Small intestine (tissue), 16 donors: ENCODE data around the gene OR4P4. TPM values are rescaled to one million over a fixed set of nuclear protein-coding genes. Genes with fewer than 3 reads are reported as not detected.

Experiments
- DNase-seq, 2 donors: peaks; one replicate each; pipeline versions ENCODE4 v3.0.0 to v3.0.0-alpha.2; 2013
- FAIRE-seq: peaks from 2 replicates; lab custom pipeline; 2012; peaks lifted over from hg19 to GRCh38; lab: Jason Lieb, UNC
- H3K27ac ChIP-seq, 3 donors: one replicate each; pipeline ENCODE4 v1.5.1; 2013; ENCODE audit warnings: low read length in 2 of 3, mild to moderate bottlenecking in 2 of 3, control low read depth in 1 of 3, inconsistent platforms in 1 of 3, low read depth in 1 of 3, moderate library complexity in 1 of 3
- H3K27me3 ChIP-seq, 3 donors: one replicate each; pipeline ENCODE4 v1.6.1; 2013; ENCODE audit warnings: low read length in 3 of 3, inconsistent platforms in 1 of 3; ENCODE audit not compliant: control insufficient read depth in 3 of 3, insufficient read depth in 3 of 3
- H3K36me3 ChIP-seq, 3 donors: one replicate each; pipeline ENCODE4 v1.6.1; 2013; ENCODE audit warnings: low read length in 3 of 3, inconsistent platforms in 1 of 3, low read depth in 1 of 3, mild to moderate bottlenecking in 1 of 3, moderate library complexity in 1 of 3; ENCODE audit not compliant: control insufficient read depth in 3 of 3, insufficient read depth in 2 of 3
- H3K4me1 ChIP-seq, 3 donors: one replicate each; pipeline ENCODE4 v1.6.1; 2013; ENCODE audit warnings: low read length in 2 of 3, inconsistent platforms in 1 of 3, low read depth in 1 of 3, mild to moderate bottlenecking in 1 of 3, moderate library complexity in 1 of 3; ENCODE audit not compliant: control insufficient read depth in 3 of 3, insufficient read depth in 2 of 3
- H3K4me3 ChIP-seq, 3 donors: one replicate each; pipeline ENCODE4 v1.5.1; 2013; ENCODE audit warnings: low read length in 3 of 3, control low read depth in 1 of 3, inconsistent platforms in 1 of 3, low read depth in 1 of 3, mild to moderate bottlenecking in 1 of 3, moderate library complexity in 1 of 3
- H3K9me3 ChIP-seq, 2 donors: one replicate each; pipeline ENCODE4 v1.6.1; 2013; ENCODE audit warnings: low read depth in 1 of 2, low read length in 1 of 2; ENCODE audit not compliant: control insufficient read depth in 2 of 2, insufficient read depth in 1 of 2
- WGBS, 3 donors: extraction: QIAGEN DNeasy Blood & Tissue Kit; methylation state at CpG; one replicate each; pipeline ENCODE4 v1.1.7; 2013; 5-methylcytosine and 5-hydroxymethylcytosine counted together
- long read RNA-seq, 10 donors: transcript quantifications; one replicate each; lab custom pipeline, GENCODE V29; 2026
- polyA plus RNA-seq, 4 donors: library from polyadenylated mRNA; stranded (reverse) in 3 of 4; unstranded in 1 of 4; fragments of 200-250 nt in 3 of 4; fragments of 120-200 nt in 1 of 4; gene quantifications; one replicate each; pipeline versions ENCODE4 v1.2.1 to v1.2.3, GENCODE V29; 2013
- donor health status: healthy with polysubstance abuse.
- donor health status: control.
- donor health status: control.
- donor health status: Bipolar disorder and iron deficiency.
- donor health status: healthy.

The OR4P4 gene
- not detected for polyA plus RNA-seq
- long read RNA-seq, donor 1 = 0 reads
- long read RNA-seq, donor 2 = 0 reads
- long read RNA-seq, donor 3 = 0 reads
- long read RNA-seq, donor 4 = 0 reads
- long read RNA-seq, donor 5 = 0 reads
- long read RNA-seq, donor 6 = 0 reads
- long read RNA-seq, donor 7 = 0 reads
- long read RNA-seq, donor 8 = 0 reads
- long read RNA-seq, donor 9 = 0 reads
- long read RNA-seq, donor 10 = 0 reads

DNA sequence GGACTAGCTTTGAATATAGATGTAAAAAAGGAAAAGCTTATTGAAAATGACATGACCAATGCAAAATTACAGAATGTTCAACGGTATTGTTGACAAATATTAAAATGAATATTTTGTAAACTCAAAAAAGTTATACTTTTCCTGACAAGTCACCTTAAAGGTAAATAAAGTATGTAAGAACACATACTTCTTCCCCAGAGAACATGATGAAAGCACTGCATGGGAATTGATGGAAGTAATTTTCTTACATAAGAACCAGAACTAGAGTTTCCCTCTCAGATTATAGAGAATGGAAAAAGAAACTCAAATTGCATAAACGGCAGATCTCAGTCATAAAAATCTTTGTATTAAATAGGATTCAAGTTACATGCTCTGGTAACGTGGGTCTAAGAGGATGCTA lies at the start of gene OR4P4:
Gene OR4P4, plus strand, starts transcription at position 301 of the 400 bp plus-strand sequence.
- Histone ChIP-seq H3K4me3 (no peak within 1 kb of the TSS), H3K4me1 (no peaks in the 10 kb centered on the region), H3K9me3 (no peaks in the 10 kb centered on the region), H3K36me3 (no peaks in the 10 kb centered on the region), H3K27me3 (no peaks in the 10 kb centered on the region), H3K27ac (no peak within 1 kb of the TSS)
- FAIRE-seq (no peak), DNase-seq (no peak)
- 38 to 47% (median 42%) methylated on average over 3 of the region's 3 CpGs for WGBS, 3 donors

DNA sequence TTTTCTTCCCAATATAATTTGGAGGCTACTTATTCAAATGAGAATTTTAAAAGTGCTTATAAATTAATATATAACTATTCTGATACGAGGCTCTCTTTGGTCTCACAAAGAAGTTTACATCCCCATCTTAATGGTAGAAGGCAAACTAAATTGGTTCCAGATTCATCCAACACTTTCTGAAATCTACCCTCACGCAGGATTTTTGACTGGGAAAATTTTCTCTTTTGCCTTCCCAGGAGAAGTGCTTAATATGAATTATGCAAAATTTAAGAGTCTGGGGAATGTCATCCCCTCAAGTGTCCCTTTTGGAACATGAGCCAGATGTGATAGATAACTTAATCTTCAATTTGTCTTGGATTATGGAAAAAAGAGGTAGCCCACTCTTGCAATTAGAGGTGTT lies 27.4 kb upstream of the OR4P4 start, which contains the start of gene OR4C11:
Gene OR4C11, minus strand, starts transcription at position 101 of the 400 bp plus-strand sequence. CDS start 3,272 bp downstream, outside the sequence.
- FAIRE-seq (no peak), DNase-seq (no peak)
- H3K4me3 ChIP-seq = no peak within 1 kb of the TSS
- no peaks in the 10 kb centered on the region for H3K4me1 ChIP-seq
- 35 to 54% (median 52%) methylated on average over 2 of the region's 2 CpGs for WGBS, 3 donors
- peaks cover 0 to 2% of the 10 kb centered on the region in 2 donors for H3K9me3 ChIP-seq
- no peaks in the 10 kb centered on the region for H3K27me3 ChIP-seq
- no peak within 1 kb of the TSS for H3K27ac ChIP-seq
- no peaks in the 10 kb centered on the region for H3K36me3 ChIP-seq

DNA sequence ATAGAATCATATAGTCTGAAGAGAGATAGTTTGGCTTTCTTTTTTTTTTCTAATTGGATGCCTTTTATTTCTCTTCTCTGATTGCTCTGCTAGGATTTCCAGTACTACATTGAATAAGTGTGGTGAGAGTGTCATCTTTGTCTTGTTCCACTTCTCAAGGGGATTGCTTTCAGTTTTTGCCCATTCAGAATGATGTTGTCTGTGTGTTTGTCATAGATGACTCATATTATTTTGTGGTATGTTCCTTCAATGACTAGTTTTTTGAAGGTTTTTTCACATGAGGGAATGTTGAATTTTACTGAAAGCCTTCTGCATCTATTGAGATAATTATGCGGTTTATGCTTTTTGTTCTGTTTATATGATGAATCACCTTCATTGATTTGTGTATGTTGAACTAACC lies 10.4 kb upstream of the OR4P4 start:
- WGBS, 3 donors = 67 to 96% (median 87%) methylated on average over 1 of the region's 1 CpG
- H3K4me1 ChIP-seq = no peaks in the 10 kb centered on the region

DNA sequence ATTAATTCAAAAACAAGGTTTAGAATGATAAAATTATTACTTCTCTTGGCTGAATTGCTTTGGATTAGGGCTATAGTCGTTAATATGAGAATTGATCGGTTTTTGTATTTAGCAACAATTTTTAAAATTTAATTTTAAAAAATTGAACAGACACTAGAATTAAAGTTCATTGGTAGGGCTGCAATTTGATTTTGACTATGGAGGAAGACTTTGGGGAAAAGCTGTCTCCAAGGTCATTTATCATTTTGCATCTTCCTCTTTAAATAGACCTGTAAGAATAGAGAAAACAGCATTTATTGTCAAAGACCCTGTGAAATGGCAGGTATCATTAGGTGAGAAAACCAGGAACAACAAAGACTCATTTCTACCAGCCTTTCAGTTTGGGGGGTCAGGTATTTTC lies 13.1 kb downstream of the OR4P4 start, which contains the start of gene OR4S2:
Gene OR4S2, plus strand, starts transcription at position 301 of the 400 bp plus-strand sequence. CDS start 2,577 bp downstream, outside the sequence.
- no peaks in the 10 kb centered on the region for H3K27me3 ChIP-seq
- H3K9me3 ChIP-seq = no peaks in the 10 kb centered on the region
- no peak within 1 kb of the TSS for H3K4me3 ChIP-seq
- no peaks in the 10 kb centered on the region for H3K36me3 ChIP-seq
- no peaks in the 10 kb centered on the region for H3K4me1 ChIP-seq
- DNase-seq (no peak), FAIRE-seq (no peak)
- WGBS, 3 donors = 73 to 77% (median 75%) methylated on average over 2 of the region's 2 CpGs
- no peak within 1 kb of the TSS for H3K27ac ChIP-seq

More for the DNA sequence above, 10.4 kb upstream of the OR4P4 start:
- Histone ChIP-seq H3K27ac (no peak overlapping the region), H3K4me3 (no peak overlapping the region), H3K9me3 (peaks cover 0 to 7% of the 10 kb centered on the region in 2 donors), H3K36me3 (no peaks in the 10 kb centered on the region), H3K27me3 (no peaks in the 10 kb centered on the region)
- DNase-seq (no peak), FAIRE-seq (no peak)

DNA sequence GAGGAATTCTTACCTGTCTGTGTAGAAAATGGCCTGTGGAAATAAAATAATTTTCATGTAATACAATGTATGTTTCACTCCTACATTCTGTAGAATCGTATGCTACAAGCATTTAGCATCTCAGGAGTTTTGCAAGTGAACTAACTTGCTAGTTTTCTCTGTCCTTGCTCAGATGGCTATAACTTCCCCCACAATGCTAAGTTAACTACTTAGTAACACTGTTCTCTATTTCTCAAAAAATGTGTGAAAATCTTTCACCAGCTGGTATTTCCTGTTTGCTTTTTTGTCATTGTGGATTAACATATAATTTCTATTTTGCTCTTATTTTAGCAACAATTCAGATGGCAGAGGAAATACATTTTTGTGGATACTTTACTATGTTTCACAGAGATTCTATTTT lies 17.6 kb downstream of the OR4P4 start:
- Histone ChIP-seq H3K36me3 (no peaks in the 10 kb centered on the region), H3K4me1 (no peaks in the 10 kb centered on the region), H3K4me3 (no peak overlapping the region), H3K9me3 (peaks cover 0 to 3% of the 10 kb centered on the region in 2 donors), H3K27me3 (no peaks in the 10 kb centered on the region), H3K27ac (no peak overlapping the region)
- DNase-seq = no peak
- 65 to 73% (median 70%) methylated on average over 1 of the region's 1 CpG for WGBS, 3 donors
- FAIRE-seq = no peak

DNA sequence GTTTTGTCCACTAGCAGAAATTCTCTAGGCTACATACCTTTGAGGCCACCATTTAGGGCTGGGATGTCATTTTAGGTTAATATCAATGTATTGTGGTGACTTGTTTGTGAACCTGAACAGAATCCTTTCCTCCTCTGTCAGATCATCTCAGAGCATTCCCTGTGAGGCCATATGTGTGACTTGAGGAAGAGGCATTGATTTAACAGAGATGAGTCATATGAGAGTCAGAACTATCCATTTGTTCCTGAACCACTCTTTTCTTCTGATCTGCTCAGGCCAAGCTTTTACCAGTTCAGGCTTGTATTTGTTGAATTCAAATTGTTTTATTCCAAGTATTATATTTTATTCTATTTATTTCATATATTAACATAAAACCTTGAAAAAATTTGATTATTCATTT lies 20.2 kb downstream of the OR4P4 start:
- Histone ChIP-seq H3K4me3 (no peak overlapping the region), H3K27ac (no peak overlapping the region), H3K36me3 (no peaks in the 10 kb centered on the region), H3K9me3 (peaks cover 0 to 3% of the 10 kb centered on the region in 2 donors), H3K27me3 (no peaks in the 10 kb centered on the region), H3K4me1 (no peaks in the 10 kb centered on the region)
- DNase-seq (no peak), FAIRE-seq (no peak)

DNA sequence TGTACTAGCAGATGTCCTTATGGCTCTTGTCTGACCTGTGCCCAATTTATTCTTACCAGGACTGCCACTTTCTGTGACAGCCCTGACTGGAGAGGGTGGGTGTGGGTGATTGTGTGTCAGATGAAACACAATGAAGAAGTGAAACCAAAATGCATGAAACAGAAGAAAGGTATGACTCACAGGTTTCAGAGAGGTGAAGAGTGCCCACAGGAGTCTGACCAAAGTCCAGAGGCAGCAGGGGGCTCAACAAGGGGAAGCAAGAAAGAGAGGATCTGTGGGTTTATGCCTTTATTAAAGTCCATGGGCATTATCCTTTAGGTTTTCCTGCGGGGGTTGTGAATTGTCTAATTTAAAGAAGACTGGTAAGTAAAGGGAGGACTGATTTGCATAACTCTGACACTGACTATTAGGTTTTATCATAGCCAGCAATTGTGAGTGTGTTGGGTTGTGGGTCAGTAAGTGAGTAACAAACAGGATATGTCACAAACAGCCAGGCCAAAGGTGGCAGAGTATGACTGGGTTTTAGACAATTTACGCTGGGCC lies 23.2 kb downstream of the OR4P4 start:
- DNase-seq (no peak), FAIRE-seq (no peak)
- 86 to 93% (median 86%) methylated on average over 2 of the region's 2 CpGs for WGBS, 3 donors
- no peaks in the 10 kb centered on the region for H3K4me1 ChIP-seq
- no peaks in the 10 kb centered on the region for H3K36me3 ChIP-seq
- no peak overlapping the region for H3K27ac ChIP-seq
- H3K4me3 ChIP-seq = no peak overlapping the region
- peaks cover 0 to 6% of the 10 kb centered on the region in 2 donors for H3K9me3 ChIP-seq
- no peaks in the 10 kb centered on the region for H3K27me3 ChIP-seq

DNA sequence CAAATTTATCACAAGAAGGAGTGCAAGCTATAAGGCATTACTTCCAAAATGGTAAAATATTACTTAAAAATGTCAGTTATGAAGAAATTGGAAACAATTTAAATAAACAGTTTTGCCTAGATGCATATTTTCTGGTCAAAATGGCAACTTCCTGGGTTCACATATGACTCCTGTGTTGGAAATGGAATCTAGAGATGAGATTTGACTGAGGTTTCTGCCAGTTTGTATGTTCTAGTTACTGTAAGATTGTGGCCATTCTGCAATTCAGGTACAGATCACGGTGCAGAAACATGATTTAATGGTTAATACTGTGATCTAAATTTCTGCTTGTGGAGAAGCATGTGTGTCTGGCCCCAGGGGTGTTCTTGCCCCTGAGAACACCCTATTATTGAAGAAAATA lies 23.7 kb downstream of the OR4P4 start:
- peaks cover 0 to 5% of the 10 kb centered on the region in 2 donors for H3K9me3 ChIP-seq
- FAIRE-seq (no peak), DNase-seq (no peak)
- H3K4me1 ChIP-seq = no peaks in the 10 kb centered on the region
- H3K4me3 ChIP-seq = no peak overlapping the region
- no peaks in the 10 kb centered on the region for H3K27me3 ChIP-seq
- H3K27ac ChIP-seq = no peak overlapping the region
- 28 to 36% (median 32%) methylated on average over 1 of the region's 1 CpG for WGBS, 3 donors
- no peaks in the 10 kb centered on the region for H3K36me3 ChIP-seq
